NCI-H2227 (cell line): Measurements from ENCODE around the gene RAC2.

Experiments used
- DNase-seq: peaks from one replicate; lab custom pipeline; 2025; ENCODE audit not compliant: unreplicated experiment; lab: John Stamatoyannopoulos, UW

RAC2 gene

GRCh38 chr22:37244114-37244921, at the start of gene RAC2:
RAC2 (minus strand) TSS chr22:37244269; CDS start chr22:37244148, 121 bp downstream.
- DNase-seq = peak; percentile 15

DNA sequence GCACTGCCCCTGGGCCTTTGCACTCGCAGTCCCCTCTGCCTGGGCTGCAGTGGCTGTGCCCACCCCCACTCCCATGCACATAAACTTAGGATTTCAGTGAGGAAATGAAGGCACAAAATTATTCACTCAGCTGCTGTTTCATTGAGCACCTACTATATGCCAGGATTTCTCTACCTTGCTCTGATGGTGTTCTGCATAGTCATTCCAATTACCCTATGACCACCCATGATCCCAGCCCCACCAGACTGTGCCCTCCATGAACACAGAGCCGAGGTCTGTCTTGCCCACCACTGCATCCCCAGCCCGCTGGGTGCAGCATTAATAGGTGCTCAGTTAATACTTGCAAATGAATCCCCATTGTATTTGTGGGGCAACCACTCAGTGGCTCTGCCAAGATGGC, 49.1 kb upstream of the RAC2 start:
- no peak for DNase-seq

- no peak for DNase-seq
Observed at GRCh38 chr22:37292641-37293040, 48.6 kb upstream of the RAC2 start.

DNA sequence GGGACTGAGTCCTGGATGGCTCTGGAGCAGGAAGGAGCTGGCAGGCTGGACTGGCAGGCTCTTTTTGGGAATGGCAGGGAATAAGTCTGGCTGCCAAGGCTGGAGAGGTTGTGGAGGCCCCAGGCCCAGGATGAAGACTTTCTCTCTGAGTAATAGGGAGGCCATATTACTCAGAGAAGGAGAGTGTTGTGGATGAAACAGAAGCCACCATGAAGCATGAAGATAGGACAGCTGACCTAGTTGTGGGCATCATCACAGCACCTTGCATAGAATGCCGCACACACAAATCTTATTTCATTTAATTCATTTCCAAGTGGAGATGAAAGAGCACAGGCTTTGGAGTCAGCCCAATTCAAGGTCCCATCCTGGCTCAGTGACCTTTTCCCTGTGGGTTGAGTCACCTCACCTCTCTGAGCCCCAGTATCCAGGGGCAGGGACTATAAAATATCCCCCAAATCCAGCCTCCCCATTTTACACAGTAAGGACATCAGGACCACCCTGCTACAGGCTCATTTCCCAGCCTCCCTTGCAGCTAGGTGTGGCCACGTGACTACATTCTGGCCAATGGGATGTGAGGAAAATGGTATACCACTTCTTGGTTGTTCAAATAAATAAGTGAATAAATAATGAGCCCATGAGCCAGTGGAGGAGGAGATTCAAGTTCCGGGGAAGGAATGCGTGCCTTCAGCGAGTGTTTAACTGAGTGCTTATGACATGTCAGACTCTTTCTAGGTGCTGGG, 47.7 kb upstream of the RAC2 start:
- DNase-seq = no peak

- no peak for DNase-seq
Observed at GRCh38 chr22:37290737-37291136, 46.7 kb upstream of the RAC2 start.

GRCh38 chr22:37289156-37289735, 45.2 kb upstream of the RAC2 start:
- no peak for DNase-seq

- DNase-seq = no peak
Observed at GRCh38 chr22:37288521-37288920, 44.5 kb upstream of the RAC2 start.

- DNase-seq = no peak
Observed at GRCh38 chr22:37287550-37287951, 43.5 kb upstream of the RAC2 start.

- no peak for DNase-seq
Observed at GRCh38 chr22:37285937-37286336, 41.9 kb upstream of the RAC2 start.

DNA sequence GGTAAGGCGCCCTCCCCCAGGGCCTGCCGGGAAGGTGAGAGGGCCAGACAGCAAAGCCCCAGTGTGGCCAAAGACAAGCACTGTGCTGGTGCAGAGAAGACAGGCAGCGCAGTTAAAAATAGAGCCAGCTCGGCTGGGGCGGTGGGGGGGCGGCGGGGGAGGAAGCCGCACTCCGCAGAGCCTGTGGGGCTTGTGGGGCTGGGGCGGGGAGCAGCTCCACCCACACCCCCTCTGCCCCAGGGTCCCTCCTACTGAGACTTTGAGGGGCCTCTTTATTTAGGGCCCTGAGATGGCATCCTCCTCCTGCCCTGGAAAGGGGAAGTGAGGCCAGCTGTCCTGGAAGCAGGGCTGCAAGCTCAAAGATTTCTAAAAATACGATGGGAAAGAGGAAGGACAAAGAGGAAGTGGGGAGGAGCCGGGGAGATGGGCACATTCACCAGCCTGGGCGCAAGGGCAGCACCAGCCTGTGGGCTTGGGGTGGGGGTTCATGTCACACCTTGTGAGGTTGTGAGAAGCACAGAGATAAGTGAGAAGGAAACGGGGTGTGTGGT, 40.8 kb upstream of the RAC2 start:
- no peak for DNase-seq

- DNase-seq = no peak
Observed at GRCh38 chr22:37284126-37284804, 40.2 kb upstream of the RAC2 start.

GRCh38 chr22:37283393-37283937, 39.4 kb upstream of the RAC2 start:
- DNase-seq = peak; percentile 4

DNA sequence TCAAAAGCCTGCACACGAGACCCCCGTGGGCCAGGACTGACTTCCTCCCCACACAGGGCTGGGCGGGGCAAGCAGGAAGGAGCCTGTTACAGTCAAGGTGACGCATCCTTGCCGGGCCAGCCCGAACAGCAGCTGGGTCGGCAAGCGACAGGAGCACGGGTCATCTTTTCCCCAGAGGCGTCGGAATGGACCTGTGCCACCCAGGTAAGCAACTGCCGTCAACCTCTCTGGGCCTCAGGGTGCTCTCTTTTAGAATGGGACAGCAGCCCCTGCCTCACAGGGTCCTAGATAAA, 38.3 kb upstream of the RAC2 start, which contains the start of gene CYTH4:
CYTH4 (plus strand) TSS at position 124 of the 293 bp plus-strand sequence; CDS start at position 186, 62 bp downstream.
- DNase-seq = no peak

- DNase-seq = no peak
Observed at GRCh38 chr22:37281646-37282384, 37.7 kb upstream of the RAC2 start.

DNA sequence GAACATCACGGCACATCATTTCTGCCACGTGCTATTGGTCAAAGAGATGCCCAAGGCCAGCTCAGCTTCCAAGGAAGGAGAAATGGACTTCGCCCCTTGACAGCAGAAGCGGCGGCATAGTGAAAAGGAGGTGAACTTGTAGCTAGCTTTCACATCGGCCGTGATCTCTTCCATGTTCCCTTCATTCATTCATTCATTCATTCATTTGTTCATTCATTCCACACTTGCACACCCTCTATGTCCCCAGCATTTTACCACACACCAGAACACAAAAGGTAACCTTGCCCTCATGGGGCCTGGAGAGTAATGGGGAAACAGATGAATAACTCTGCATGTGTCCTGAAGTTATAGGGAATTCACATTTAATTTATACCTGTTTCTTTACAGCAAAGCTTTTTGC, 37.1 kb upstream of the RAC2 start:
- no peak for DNase-seq

DNA sequence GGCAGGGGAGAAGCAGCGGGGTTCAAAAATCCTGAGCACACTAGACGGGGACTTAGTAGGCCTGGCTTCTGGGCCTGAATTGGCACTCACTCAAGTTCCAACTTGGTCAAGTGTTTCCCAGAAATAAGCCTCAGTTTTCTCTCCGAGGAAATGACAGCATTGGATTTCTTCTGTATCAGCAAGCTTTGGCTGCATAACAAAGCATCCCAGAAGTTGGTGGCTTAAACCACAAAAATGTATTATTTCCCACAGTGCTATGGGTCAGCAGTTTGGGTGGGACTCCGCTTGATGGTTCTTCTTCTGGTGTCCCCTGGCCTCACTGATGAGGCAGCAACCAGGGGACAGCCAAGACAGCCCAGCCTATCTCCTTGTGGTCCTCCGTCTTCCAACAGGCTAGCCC, 36.6 kb upstream of the RAC2 start:
- no peak for DNase-seq

DNA sequence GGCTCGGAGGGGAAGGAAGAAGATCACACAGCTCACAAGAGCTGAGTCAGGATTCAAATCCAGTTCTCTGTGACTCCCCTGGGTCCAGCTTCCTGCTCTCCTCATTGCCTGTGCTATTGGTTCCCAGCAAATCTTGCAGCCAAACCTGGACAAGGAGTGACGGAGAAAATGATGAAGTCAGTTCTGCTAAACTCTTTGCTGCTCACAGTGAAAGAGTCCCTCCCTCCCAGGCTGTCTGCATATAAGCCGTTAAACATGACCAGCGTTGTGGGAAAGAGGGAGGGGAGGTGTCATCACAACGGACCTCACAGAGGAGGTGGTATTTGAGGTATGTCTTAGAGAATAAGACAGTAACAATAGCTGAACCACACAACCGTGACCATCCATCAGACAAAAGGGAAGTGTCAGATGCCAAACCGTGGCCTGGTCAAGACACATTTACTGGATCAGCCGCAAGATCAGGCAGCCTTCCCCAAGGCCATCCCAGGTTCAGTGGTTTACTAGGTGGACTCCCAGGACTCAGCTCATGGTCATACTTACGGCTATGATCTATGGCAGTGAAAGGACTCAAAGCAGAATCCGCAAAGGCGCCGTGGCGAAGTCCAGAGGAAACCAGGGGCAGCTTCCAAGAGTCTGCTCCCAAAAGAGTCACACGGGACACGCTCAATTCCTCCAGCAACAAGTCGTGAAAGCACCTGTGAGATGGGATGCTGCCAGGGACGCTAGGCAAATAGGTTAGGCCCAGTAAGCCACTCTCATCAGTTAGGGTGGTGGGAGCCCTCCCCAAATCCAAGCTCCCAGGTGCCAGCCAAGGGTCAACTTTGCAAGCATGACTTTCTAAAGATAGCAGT, 35.5 kb upstream of the RAC2 start:
- no peak for DNase-seq

GRCh38 chr22:37278261-37278660, 34.2 kb upstream of the RAC2 start:
- DNase-seq = no peak

- no peak for DNase-seq
Observed at GRCh38 chr22:37277384-37277783, 33.3 kb upstream of the RAC2 start.
